ENCODE data around the gene OSBPL3. TPM values are rescaled to one million over a fixed set of nuclear protein-coding genes. Genes with fewer than 3 reads are reported as not detected.

Gene OSBPL3
- total RNA-seq, 1 experiment from 2014 or later: 36.8 TPM

- H3K27ac ChIP-seq (ENCODE audit: low read depth, low read length): no peak overlapping the region
- H3K27me3 ChIP-seq (ENCODE audit: insufficient read depth, low read length): no peaks in the 10 kb centered on the region
- H4K20me1 ChIP-seq (ENCODE audit: insufficient read depth): no peaks in the 10 kb centered on the region
- TF ChIP-seq CTCF (IDR thresholded peaks at IDR 0.05 in 2 of 3, conservative IDR thresholded peaks at IDR 0.05 in 1 of 3; ENCODE audit: borderline replicate concordance in 1 of 3, insufficient read depth in 1 of 3, low read depth in 2 of 3, low read length in 2 of 3) (peak; percentile 80 to 93 (median 82)), EZH2phosphoT487 (IDR thresholded peaks at IDR 0.05; ENCODE audit: borderline replicate concordance) (no peak), SRF (IDR thresholded peaks at IDR 0.05; ENCODE audit: low read depth) (no peak), RAD21 (IDR thresholded peaks at IDR 0.05; ENCODE audit: low read depth) (peak; percentile 78)
- ChIA-PET POLR2A (interaction anchor here (0.9 to 1.7 kb wide), 5 partner anchors 9 to 313 kb away, joined by 3 to 11 read pairs (median 4); partner anchors contain the start of gene CYCS), CTCF (interaction anchor here (0.7 to 2.9 kb wide), 35 partner anchors 8 to 405 kb away, joined by 3 to 85 read pairs (median 5); partner anchors contain the start of genes CYCS and OSBPL3), RAD21 (ENCODE audit: low non-redundant PET in 1 of 2, low total read pairs in 2 of 2, uncharacterized antibody in 2 of 2, unreplicated experiment in 2 of 2) (interaction anchor here (0.7 to 1.2 kb wide), 5 partner anchors 57 to 283 kb away, joined by 3 to 5 read pairs (median 4); no protein-coding TSS in a partner anchor)
- DNase-seq (ENCODE audit: low read depth, low spot score): no peak
- H3K4me3 ChIP-seq (replicated peaks in 1 of 2; ENCODE audit: low read depth in 1 of 2, low read length in 2 of 2): no peak overlapping the region
- no peaks in the 10 kb centered on the region for H3K79me2 ChIP-seq (ENCODE audit: insufficient read depth, low read length)
- no peak overlapping the region for H3K9ac ChIP-seq (ENCODE audit: low read length)
- H3K4me2 ChIP-seq (ENCODE audit: low read length): no peak overlapping the region
- peak; percentile 97 for ATAC-seq
- no TSS peak for BruUV-seq (replicated peaks)
- no peak overlapping the region for H2AFZ ChIP-seq (ENCODE audit: low read depth, low read length, poor library complexity, severe bottlenecking)
- H3K36me3 ChIP-seq (ENCODE audit: control insufficient read depth in 1 of 2, insufficient read depth in 2 of 2, low read length in 2 of 2): peaks cover 8 to 30% of the 10 kb centered on the region in 2 experiments
- H3K4me1 ChIP-seq (ENCODE audit: control insufficient read depth in 1 of 2, insufficient read depth in 2 of 2, low read length in 2 of 2): no peaks in the 10 kb centered on the region
- intact Hi-C loops (cut with micrococcal nuclease): loop anchor here (1.0 kb wide), 3 partner anchors 258 to 286 kb away; no protein-coding TSS in a partner anchor
- H3K9me3 ChIP-seq (ENCODE audit: control insufficient read depth in 1 of 2, insufficient read depth in 1 of 2, low read depth in 1 of 2, low read length in 2 of 2): no peaks in the 10 kb centered on the region
- no peaks in the 10 kb centered on the region for H3K9me2 ChIP-seq (ENCODE audit: insufficient read depth)
Observed at GRCh38 chr7:24812305-24812945, 167.6 kb downstream of the OSBPL3 start.

DNA sequence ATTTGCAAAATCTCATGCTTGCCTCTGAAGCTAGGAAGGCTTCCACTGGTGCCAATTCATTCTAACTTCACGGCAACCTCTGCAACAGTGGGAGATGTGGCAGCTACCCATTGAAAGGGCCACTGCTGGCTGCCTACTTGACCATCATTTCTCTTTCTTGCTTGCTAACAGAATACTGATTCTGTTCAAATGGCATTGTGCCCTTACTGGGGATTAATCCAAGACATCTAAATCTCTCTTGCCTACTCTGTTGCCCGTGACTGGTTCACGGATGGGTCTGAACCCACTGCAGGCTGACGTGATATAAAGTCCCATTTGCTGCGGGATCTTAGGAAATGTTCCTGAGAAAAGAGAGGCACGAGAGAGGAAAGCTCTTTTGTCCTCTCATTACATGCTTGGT lies 171.5 kb downstream of the OSBPL3 start:
- H3K9me3 ChIP-seq (ENCODE audit: control insufficient read depth in 1 of 2, insufficient read depth in 1 of 2, low read depth in 1 of 2, low read length in 2 of 2): no peaks in the 10 kb centered on the region
- H3K36me3 ChIP-seq (ENCODE audit: control insufficient read depth in 1 of 2, insufficient read depth in 2 of 2, low read length in 2 of 2): peaks cover 18 to 31% of the 10 kb centered on the region in 2 experiments; a peak in 3 of 4 replicates
- intact Hi-C loops (cut with micrococcal nuclease): no loop called here
- no peak overlapping the region for H3K9ac ChIP-seq (ENCODE audit: low read length)
- H2AFZ ChIP-seq (ENCODE audit: low read depth, low read length, poor library complexity, severe bottlenecking): no peak overlapping the region
- no peaks in the 10 kb centered on the region for H4K20me1 ChIP-seq (ENCODE audit: insufficient read depth)
- ATAC-seq (no peak), DNase-seq (ENCODE audit: low read depth, low spot score) (no peak)
- no peak overlapping the region for H3K27ac ChIP-seq (ENCODE audit: low read depth, low read length)
- no TSS peak for BruUV-seq (replicated peaks)
- no peak overlapping the region for H3K4me2 ChIP-seq (ENCODE audit: low read length)
- ChIA-PET CTCF (interaction anchor here (1.2 kb wide), 1 partner anchor 285 kb away, joined by 3 read pairs; no protein-coding TSS in a partner anchor), RAD21 (ENCODE audit: low non-redundant PET in 1 of 2, low total read pairs in 2 of 2, uncharacterized antibody in 2 of 2, unreplicated experiment in 2 of 2) (no interaction called here), POLR2A (no interaction called here)
- no peak overlapping the region for H3K4me3 ChIP-seq (replicated peaks in 1 of 2; ENCODE audit: low read depth in 1 of 2, low read length in 2 of 2)
- no peaks in the 10 kb centered on the region for H3K27me3 ChIP-seq (ENCODE audit: insufficient read depth, low read length)
- H3K9me2 ChIP-seq (ENCODE audit: insufficient read depth): no peaks in the 10 kb centered on the region
- no peaks in the 10 kb centered on the region for H3K79me2 ChIP-seq (ENCODE audit: insufficient read depth, low read length)
- H3K4me1 ChIP-seq (ENCODE audit: control insufficient read depth in 1 of 2, insufficient read depth in 2 of 2, low read length in 2 of 2): no peaks in the 10 kb centered on the region
- TF ChIP-seq EGR1 (IDR thresholded peaks at IDR 0.05; ENCODE audit: low read depth): no peak
- TF ChIP-seq CTCF (IDR thresholded peaks at IDR 0.05 in 2 of 3, conservative IDR thresholded peaks at IDR 0.05 in 1 of 3; ENCODE audit: borderline replicate concordance in 1 of 3, insufficient read depth in 1 of 3, low read depth in 2 of 3, low read length in 2 of 3): no peak
- no peak for TF ChIP-seq REST (IDR thresholded peaks at IDR 0.05; ENCODE audit: low read depth)
- no peak for TF ChIP-seq ZFX (IDR thresholded peaks at IDR 0.05)
- no peak for TF ChIP-seq JUND (IDR thresholded peaks at IDR 0.05)
- TF ChIP-seq POLR2AphosphoS5 (IDR thresholded peaks at IDR 0.05; ENCODE audit: low read depth, low read length): no peak
- TF ChIP-seq MAX (IDR thresholded peaks at IDR 0.05): no peak

Measured in HCT116 (cell line).